A673 (cell line): Measurements from ENCODE around the gene FAAP100. TPM values are rescaled to one million over a fixed set of nuclear protein-coding genes. Genes with fewer than 3 reads are reported as not detected.
A peak's percentile ranks its signal among the peaks of the same experiment; 100 is the strongest.

ENCODE experiments used
- BruUV-seq: library from RNA; stranded (reverse); fragments of 400-500 nt; replicated peaks from 2 replicates; lab custom pipeline; 2021; lab: Mats Ljungman, UMichigan
- CTCF ChIA-PET: fragments of 300-600 bp; sonication (Branson Sonifier 250); formaldehyde crosslinking; loops from one replicate; lab custom pipeline; 2022; ENCODE audit warnings: antibody characterized with exemption; lab: Charles Lee
- POLR2A ChIA-PET: fragments of 300-600 bp; sonication (Branson Sonifier 250); formaldehyde crosslinking; loops from one replicate; lab custom pipeline; 2022; ENCODE audit warnings: antibody characterized with exemption; ENCODE audit not compliant: low non-redundant PET; lab: Charles Lee
- DNase-seq: peaks from one replicate; pipeline ENCODE4 v3.0.0-alpha.2; 2015; ENCODE audit warnings: low spot score
- H3K27ac ChIP-seq: fragments of 200-600 bp; sonication (generic); 2 replicates; pipeline ENCODE4 v1.5.1; 2016; ENCODE audit warnings: mixed run types, low read depth, mild to moderate bottlenecking, mixed read lengths, antibody characterized with exemption, low read length; ENCODE audit not compliant: poor library complexity, severe bottlenecking
- H3K27me3 ChIP-seq: fragments of 200-600 bp; sonication (generic); replicated peaks from 2 replicates; pipeline ENCODE4 v1.6.1; 2017; ENCODE audit warnings: mixed run types, low read depth, mild to moderate bottlenecking, mixed read lengths, antibody characterized with exemption, low read length; ENCODE audit not compliant: insufficient read depth, poor library complexity
- H3K36me3 ChIP-seq: fragments of 200-600 bp; sonication (generic); 2 replicates; pipeline ENCODE4 v1.6.1; 2016; ENCODE audit warnings: mixed run types, mild to moderate bottlenecking, mixed read lengths, antibody characterized with exemption, low read length; ENCODE audit not compliant: insufficient read depth, poor library complexity, severe bottlenecking
- H3K4me1 ChIP-seq: fragments of 200-600 bp; sonication (generic); 2 replicates; pipeline ENCODE4 v1.6.1; 2017; ENCODE audit warnings: mixed run types, mild to moderate bottlenecking, mixed read lengths, antibody characterized with exemption, low read length; ENCODE audit not compliant: insufficient read depth, poor library complexity, severe bottlenecking
- H3K4me3 ChIP-seq: fragments of 200-600 bp; sonication (generic); 2 replicates; pipeline ENCODE4 v1.5.1; 2016; ENCODE audit warnings: low read depth, mixed run types, mild to moderate bottlenecking, mixed read lengths, low read length; ENCODE audit not compliant: poor library complexity, severe bottlenecking
- H3K9me3 ChIP-seq: fragments of 200-600 bp; sonication (generic); 2 replicates; pipeline ENCODE4 v1.6.1; 2016; ENCODE audit warnings: mixed run types, low read depth, mild to moderate bottlenecking, mixed read lengths, antibody characterized with exemption, low read length; ENCODE audit not compliant: poor library complexity, severe bottlenecking
- CTCF ChIP-seq: fragments of 300-800, 200-600 bp; sonication (generic); conservative IDR thresholded peaks from 2 replicates; pipeline ENCODE4 v1.5.1; 2017; ENCODE audit warnings: low read depth, mild to moderate bottlenecking, antibody characterized with exemption, low read length, moderate library complexity, mixed read lengths
- EZH2 ChIP-seq: fragments of 200-600 bp; sonication (generic); IDR thresholded peaks from 2 replicates; pipeline ENCODE4 v1.6.1; 2017; ENCODE audit warnings: borderline replicate concordance, low read depth, mild to moderate bottlenecking, mixed read lengths, antibody characterized with exemption, low read length; ENCODE audit not compliant: poor library complexity, severe bottlenecking
- intact Hi-C: fragments of 100-400 bp; cut with micrococcal nuclease; formaldehyde crosslinking; loops from one replicate; pipeline ENCODE4 v1.10.0; 2022; ENCODE audit not compliant: unreplicated experiment
- total RNA-seq: library from RNA; stranded (reverse); gene quantifications from 2 replicates; pipeline ENCODE4 v1.2.3, GENCODE V29; 2021

Gene FAAP100
- total RNA-seq, 1 experiment from 2014 or later, result 49.4 TPM

- BruUV-seq, result no TSS peak
- TF ChIP-seq CTCF (no peak), EZH2 (no peak)
- Histone ChIP-seq H3K27ac (no peak overlapping the region), H3K9me3 (no peaks in the 10 kb centered on the region), H3K36me3 (no peaks in the 10 kb centered on the region), H3K4me3 (no peak overlapping the region), H3K27me3 (no peaks in the 10 kb centered on the region), H3K4me1 (peaks cover 21% of the 10 kb centered on the region)
- POLR2A ChIA-PET, result no interaction called here
- DNase-seq, result no peak
- CTCF ChIA-PET, result no interaction called here
- intact Hi-C loops, result loop anchor here (5.0 to 10.0 kb wide), 2 partner anchors 35 to 87 kb away; partner anchors contain the start of gene FAAP100
These were observed 34.6 kb downstream of the FAAP100 start for GRCh38 chr17:81517339-81518112.

- Histone ChIP-seq H3K36me3 (no peaks in the 10 kb centered on the region), H3K27ac (no peak overlapping the region), H3K4me1 (peaks cover 21% of the 10 kb centered on the region), H3K27me3 (no peaks in the 10 kb centered on the region), H3K9me3 (no peaks in the 10 kb centered on the region), H3K4me3 (no peak overlapping the region)
- TF ChIP-seq EZH2, result no peak
- TF ChIP-seq CTCF, result no peak
- POLR2A ChIA-PET, result no interaction called here
- intact Hi-C loops, result loop anchor here (5.0 to 10.0 kb wide), 2 partner anchors 35 to 88 kb away; partner anchors contain the start of gene FAAP100
- no peak for DNase-seq
- CTCF ChIA-PET, result no interaction called here
- no TSS peak for BruUV-seq
These were observed 35.2 kb downstream of the FAAP100 start for GRCh38 chr17:81517009-81517338.

- BruUV-seq, result no TSS peak
- Histone ChIP-seq H3K4me1 (peaks cover 21% of the 10 kb centered on the region), H3K27ac (peak overlapping the region; percentile 47), H3K4me3 (no peak overlapping the region), H3K36me3 (peaks cover 5% of the 10 kb centered on the region), H3K9me3 (no peaks in the 10 kb centered on the region), H3K27me3 (no peaks in the 10 kb centered on the region)
- TF ChIP-seq CTCF (no peak), EZH2 (no peak)
- no peak for DNase-seq
- ChIA-PET POLR2A (no interaction called here), CTCF (no interaction called here)
- intact Hi-C loops, result loop anchor here (5.0 to 10.0 kb wide), 2 partner anchors 36 to 88 kb away; partner anchors contain the start of gene FAAP100
These were observed 35.7 kb downstream of the FAAP100 start for GRCh38 chr17:81516439-81516838.
